ENCODE results near the gene TBC1D13. TPM values are rescaled to one million over a fixed set of nuclear protein-coding genes. Genes with fewer than 3 reads are reported as not detected.
A peak's percentile ranks its signal among the peaks of the same experiment; 100 is the strongest.

The TBC1D13 gene
- total and polyA plus RNA-seq, 11 donors = 9.6 to 27.3 (median 18.4) TPM

- ATAC-seq = peak in 2 of 4 donors; percentile 33 to 47
- DNase-seq = no peak
- no peak overlapping the region for H3K4me3 ChIP-seq
- 79 to 84% (median 81%) methylated on average over 9 of the region's 9 CpGs for WGBS, 4 donors
- peaks cover 0 to 10% (median 0%) of the 10 kb centered on the region in 12 donors for H3K4me1 ChIP-seq
- peaks cover 0 to 16% (median 2%) of the 10 kb centered on the region in 9 donors for H3K36me3 ChIP-seq
- no peaks in the 10 kb centered on the region for H3K27me3 ChIP-seq
- intact Hi-C loops (cut with DNase I) = no loop called here
- no peak overlapping the region for H3K27ac ChIP-seq
- H3K9me3 ChIP-seq = no peaks in the 10 kb centered on the region
- TF ChIP-seq CTCF (IDR thresholded peaks at IDR 0.05) (no peak), POLR2A (IDR thresholded peaks at IDR 0.05) (no peak)
Measured at GRCh38 chr9:128762671-128763449, 24.2 kb upstream of the TBC1D13 start.

- WGBS, 4 donors = 83 to 90% (median 83%) methylated on average over 2 to 6 of the region's 6 CpGs
- Histone ChIP-seq H3K36me3 (peaks cover 0 to 18% (median 2%) of the 10 kb centered on the region in 9 donors), H3K27ac (no peak overlapping the region), H3K9me3 (no peaks in the 10 kb centered on the region), H3K4me1 (peaks cover 0 to 19% (median 3%) of the 10 kb centered on the region in 12 donors), H3K27me3 (no peaks in the 10 kb centered on the region), H3K4me3 (no peak overlapping the region)
- TF ChIP-seq CTCF (IDR thresholded peaks at IDR 0.05) (no peak), POLR2A (IDR thresholded peaks at IDR 0.05) (no peak)
- ATAC-seq (peak in 1 of 4 donors; percentile 22), DNase-seq (no peak)
- intact Hi-C loops (cut with DNase I) = no loop called here
Measured at GRCh38 chr9:128764361-128764760, 22.7 kb upstream of the TBC1D13 start.

- WGBS, 4 donors = 86 to 90% (median 88%) methylated on average over 3 of the region's 3 CpGs
- no peak for ATAC-seq
Measured at GRCh38 chr9:128765499-128765898, 21.6 kb upstream of the TBC1D13 start.

GRCh38 chr9:128768606-128769005 lies 18.4 kb upstream of the TBC1D13 start:
- H3K27ac ChIP-seq = no peak overlapping the region
- no peak for ATAC-seq
- intact Hi-C loops (cut with DNase I) = no loop called here
- no peaks in the 10 kb centered on the region for H3K27me3 ChIP-seq
- H3K9me3 ChIP-seq = no peaks in the 10 kb centered on the region
- DNase-seq = no peak
- H3K4me1 ChIP-seq = peaks cover 0 to 33% (median 21%) of the 10 kb centered on the region in 12 donors
- no peak overlapping the region for H3K4me3 ChIP-seq
- peaks cover 0 to 18% (median 2%) of the 10 kb centered on the region in 9 donors for H3K36me3 ChIP-seq
- WGBS, 4 donors = 66 to 77% (median 76%) methylated on average over 6 of the region's 6 CpGs
- TF ChIP-seq CTCF (IDR thresholded peaks at IDR 0.05) (no peak), POLR2A (IDR thresholded peaks at IDR 0.05) (no peak)

More at GRCh38 chr9:128765499-128765898, 21.6 kb upstream of the TBC1D13 start:
- intact Hi-C loops (cut with DNase I) = no loop called here
- TF ChIP-seq POLR2A (IDR thresholded peaks at IDR 0.05) = no peak
- no peak for DNase-seq
- Histone ChIP-seq H3K4me1 (peaks cover 0 to 29% (median 12%) of the 10 kb centered on the region in 12 donors), H3K27me3 (no peaks in the 10 kb centered on the region), H3K9me3 (no peaks in the 10 kb centered on the region), H3K27ac (no peak overlapping the region), H3K36me3 (peaks cover 0 to 18% (median 2%) of the 10 kb centered on the region in 9 donors), H3K4me3 (no peak overlapping the region)
